Panc1 (cell line): Measurements from ENCODE around the gene MMP28.

ENCODE experiments used
- POLR2AphosphoS5 ChIP-seq: IDR thresholded peaks from 2 replicates; pipeline ENCODE4 v1.6.1; 2012; ENCODE audit warnings: mild to moderate bottlenecking, low read depth, low read length, moderate library complexity
- TCF7L2 ChIP-seq: IDR thresholded peaks from 2 replicates; pipeline ENCODE4 v1.6.1; 2011; ENCODE audit warnings: mild to moderate bottlenecking, low read depth, low read length, inconsistent platforms
- TF ChIP-seq, protein P1 (sequence below): fragments of 450-650 bp; IDR thresholded peaks from 2 replicates; pipeline ENCODE4 v1.5.1; 2017; ENCODE audit warnings: mild to moderate bottlenecking

DNA sequence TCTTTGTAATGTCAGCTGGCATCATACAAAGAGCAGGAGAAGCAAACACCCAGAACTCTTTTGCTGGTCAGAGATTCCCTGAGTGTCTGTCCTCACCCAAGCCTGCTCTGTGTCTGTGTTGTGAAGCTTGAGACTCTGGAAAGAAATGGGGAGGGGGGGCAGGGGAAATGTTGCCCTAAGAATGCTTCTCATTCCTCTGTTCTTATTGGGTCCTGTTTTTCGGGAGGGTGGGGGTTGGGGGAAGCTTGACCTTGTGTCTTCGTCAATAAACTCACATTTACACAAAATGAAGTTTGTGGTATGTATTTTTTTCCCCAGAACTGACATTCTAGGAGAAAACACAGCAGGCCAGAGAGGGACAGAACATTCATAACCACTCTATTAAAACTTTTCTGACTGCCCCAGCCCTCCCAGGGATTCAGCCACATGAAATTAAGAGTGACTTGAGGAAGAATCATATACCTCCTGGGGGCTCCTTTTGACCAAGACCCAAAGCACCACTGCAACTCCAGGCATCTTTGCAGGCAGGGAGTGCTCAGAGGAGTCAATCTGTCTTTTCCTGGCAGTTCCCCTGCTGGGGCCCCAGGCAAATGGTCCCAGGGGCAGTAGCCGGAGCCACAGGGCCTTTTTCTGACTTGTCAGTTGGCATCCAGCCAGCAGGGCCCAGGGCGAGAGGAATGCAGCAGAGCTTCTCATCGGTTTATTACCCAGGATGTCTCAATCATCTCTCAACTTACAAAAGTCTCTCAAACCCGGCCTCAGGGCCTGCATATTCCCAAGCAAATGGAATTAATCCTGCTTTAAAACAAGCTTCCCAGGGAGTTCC is 69.1 kb downstream of the MMP28 start:
- TF ChIP-seq, protein P1, sequence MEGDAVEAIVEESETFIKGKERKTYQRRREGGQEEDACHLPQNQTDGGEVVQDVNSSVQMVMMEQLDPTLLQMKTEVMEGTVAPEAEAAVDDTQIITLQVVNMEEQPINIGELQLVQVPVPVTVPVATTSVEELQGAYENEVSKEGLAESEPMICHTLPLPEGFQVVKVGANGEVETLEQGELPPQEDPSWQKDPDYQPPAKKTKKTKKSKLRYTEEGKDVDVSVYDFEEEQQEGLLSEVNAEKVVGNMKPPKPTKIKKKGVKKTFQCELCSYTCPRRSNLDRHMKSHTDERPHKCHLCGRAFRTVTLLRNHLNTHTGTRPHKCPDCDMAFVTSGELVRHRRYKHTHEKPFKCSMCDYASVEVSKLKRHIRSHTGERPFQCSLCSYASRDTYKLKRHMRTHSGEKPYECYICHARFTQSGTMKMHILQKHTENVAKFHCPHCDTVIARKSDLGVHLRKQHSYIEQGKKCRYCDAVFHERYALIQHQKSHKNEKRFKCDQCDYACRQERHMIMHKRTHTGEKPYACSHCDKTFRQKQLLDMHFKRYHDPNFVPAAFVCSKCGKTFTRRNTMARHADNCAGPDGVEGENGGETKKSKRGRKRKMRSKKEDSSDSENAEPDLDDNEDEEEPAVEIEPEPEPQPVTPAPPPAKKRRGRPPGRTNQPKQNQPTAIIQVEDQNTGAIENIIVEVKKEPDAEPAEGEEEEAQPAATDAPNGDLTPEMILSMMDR, result no peak
- TF ChIP-seq POLR2AphosphoS5, result no peak
- TF ChIP-seq TCF7L2, result no peak
